Measurements from ENCODE around the gene DNAJC5. TPM values are rescaled to one million over a fixed set of nuclear protein-coding genes. Genes with fewer than 3 reads are reported as not detected.

The DNAJC5 gene
- total and polyA plus RNA-seq, 8 donors = 23.1 to 60.1 (median 38.1) TPM

DNA sequence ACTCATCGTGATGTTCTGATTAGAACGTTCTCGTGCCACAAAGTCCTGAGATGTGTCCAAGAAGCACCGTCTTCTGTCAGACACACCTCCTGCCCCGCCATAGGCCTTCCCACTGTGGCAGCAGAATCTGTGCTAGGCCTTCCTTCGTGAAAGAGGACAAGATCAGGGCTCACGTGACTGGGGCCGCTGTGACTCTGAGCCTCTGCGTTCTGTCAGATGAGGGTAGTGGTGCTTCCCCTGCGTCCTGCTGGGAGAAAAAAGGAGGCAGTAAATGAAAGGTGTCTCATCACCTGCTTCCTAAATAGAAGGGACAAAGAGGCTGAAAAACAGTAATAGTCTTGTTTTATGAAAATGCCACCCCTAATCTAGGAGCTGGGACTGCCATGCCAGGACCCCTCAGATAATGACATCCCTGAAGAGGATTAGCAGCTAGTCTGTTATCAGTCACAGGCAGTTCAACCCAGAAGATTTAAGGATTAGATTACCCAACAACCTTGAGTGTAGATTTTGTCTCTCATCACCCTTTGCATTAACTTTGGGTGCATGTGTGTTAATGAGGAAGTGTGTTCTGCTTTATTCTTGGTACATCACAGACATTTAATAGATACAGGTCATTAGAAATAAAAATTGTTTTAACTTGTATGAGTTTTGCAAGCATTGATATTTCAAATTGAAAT is 4.1 kb downstream of the DNAJC5 start:
- 71 to 83% (median 81%) methylated on average over 10 of the region's 10 CpGs for WGBS, 5 donors
- H3K36me3 ChIP-seq = peaks cover 0 to 7% (median 3%) of the 10 kb centered on the region in 4 donors
- intact Hi-C loops (cut with DNase I; ENCODE audit: low total_unique reads) = no loop called here
- H3K27me3 ChIP-seq = no peaks in the 10 kb centered on the region
- H3K9me3 ChIP-seq = no peaks in the 10 kb centered on the region
- H3K4me1 ChIP-seq = peaks cover 43 to 93% (median 66%) of the 10 kb centered on the region in 4 donors
- TF ChIP-seq, protein P1, sequence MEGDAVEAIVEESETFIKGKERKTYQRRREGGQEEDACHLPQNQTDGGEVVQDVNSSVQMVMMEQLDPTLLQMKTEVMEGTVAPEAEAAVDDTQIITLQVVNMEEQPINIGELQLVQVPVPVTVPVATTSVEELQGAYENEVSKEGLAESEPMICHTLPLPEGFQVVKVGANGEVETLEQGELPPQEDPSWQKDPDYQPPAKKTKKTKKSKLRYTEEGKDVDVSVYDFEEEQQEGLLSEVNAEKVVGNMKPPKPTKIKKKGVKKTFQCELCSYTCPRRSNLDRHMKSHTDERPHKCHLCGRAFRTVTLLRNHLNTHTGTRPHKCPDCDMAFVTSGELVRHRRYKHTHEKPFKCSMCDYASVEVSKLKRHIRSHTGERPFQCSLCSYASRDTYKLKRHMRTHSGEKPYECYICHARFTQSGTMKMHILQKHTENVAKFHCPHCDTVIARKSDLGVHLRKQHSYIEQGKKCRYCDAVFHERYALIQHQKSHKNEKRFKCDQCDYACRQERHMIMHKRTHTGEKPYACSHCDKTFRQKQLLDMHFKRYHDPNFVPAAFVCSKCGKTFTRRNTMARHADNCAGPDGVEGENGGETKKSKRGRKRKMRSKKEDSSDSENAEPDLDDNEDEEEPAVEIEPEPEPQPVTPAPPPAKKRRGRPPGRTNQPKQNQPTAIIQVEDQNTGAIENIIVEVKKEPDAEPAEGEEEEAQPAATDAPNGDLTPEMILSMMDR (IDR thresholded peaks at IDR 0.05) = no peak
- TF ChIP-seq EP300 (IDR thresholded peaks at IDR 0.05) (no peak), POLR2A (IDR thresholded peaks at IDR 0.05) (no peak), POLR2AphosphoS5 (IDR thresholded peaks at IDR 0.05) (no peak)
- peak overlapping the region in 4 of 5 donors; percentile 59 to 95 (median 88) for H3K27ac ChIP-seq
- DNase-seq = no peak
- no peak overlapping the region for H3K4me3 ChIP-seq

GRCh38 chr20:63900413-63900812 is 5.5 kb downstream of the DNAJC5 start:
- TF ChIP-seq POLR2AphosphoS5 (IDR thresholded peaks at IDR 0.05) (no peak), EP300 (IDR thresholded peaks at IDR 0.05) (no peak), POLR2A (IDR thresholded peaks at IDR 0.05) (no peak)
- TF ChIP-seq, protein P1 (IDR thresholded peaks at IDR 0.05) = no peak
- WGBS, 5 donors = 64 to 77% (median 76%) methylated on average over 3 of the region's 3 CpGs
- no peak for DNase-seq
- H3K27me3 ChIP-seq = no peaks in the 10 kb centered on the region
- no peak overlapping the region for H3K4me3 ChIP-seq
- no peaks in the 10 kb centered on the region for H3K9me3 ChIP-seq
- peak overlapping the region in 2 of 5 donors; percentile 36 to 40 for H3K27ac ChIP-seq
- peaks cover 0 to 11% (median 3%) of the 10 kb centered on the region in 4 donors for H3K36me3 ChIP-seq
- peaks cover 44 to 97% (median 67%) of the 10 kb centered on the region in 4 donors for H3K4me1 ChIP-seq
- intact Hi-C loops (cut with DNase I; ENCODE audit: low total_unique reads) = no loop called here

- H3K4me3 ChIP-seq = no peak overlapping the region
- H3K4me1 ChIP-seq = peaks cover 30 to 99% (median 57%) of the 10 kb centered on the region in 4 donors
- TF ChIP-seq POLR2A (IDR thresholded peaks at IDR 0.05) (no peak), POLR2AphosphoS5 (IDR thresholded peaks at IDR 0.05) (no peak), EP300 (IDR thresholded peaks at IDR 0.05) (no peak)
- TF ChIP-seq, protein P1 (IDR thresholded peaks at IDR 0.05) = no peak
- no peaks in the 10 kb centered on the region for H3K9me3 ChIP-seq
- no peak overlapping the region for H3K27ac ChIP-seq
- WGBS, 5 donors = 79 to 90% (median 85%) methylated on average over 11 of the region's 11 CpGs
- H3K36me3 ChIP-seq = peaks cover 0 to 14% (median 3%) of the 10 kb centered on the region in 4 donors
- intact Hi-C loops (cut with DNase I; ENCODE audit: low total_unique reads) = no loop called here
- no peaks in the 10 kb centered on the region for H3K27me3 ChIP-seq
- DNase-seq = no peak
Observed at GRCh38 chr20:63903796-63904561, 9.1 kb downstream of the DNAJC5 start.

DNA sequence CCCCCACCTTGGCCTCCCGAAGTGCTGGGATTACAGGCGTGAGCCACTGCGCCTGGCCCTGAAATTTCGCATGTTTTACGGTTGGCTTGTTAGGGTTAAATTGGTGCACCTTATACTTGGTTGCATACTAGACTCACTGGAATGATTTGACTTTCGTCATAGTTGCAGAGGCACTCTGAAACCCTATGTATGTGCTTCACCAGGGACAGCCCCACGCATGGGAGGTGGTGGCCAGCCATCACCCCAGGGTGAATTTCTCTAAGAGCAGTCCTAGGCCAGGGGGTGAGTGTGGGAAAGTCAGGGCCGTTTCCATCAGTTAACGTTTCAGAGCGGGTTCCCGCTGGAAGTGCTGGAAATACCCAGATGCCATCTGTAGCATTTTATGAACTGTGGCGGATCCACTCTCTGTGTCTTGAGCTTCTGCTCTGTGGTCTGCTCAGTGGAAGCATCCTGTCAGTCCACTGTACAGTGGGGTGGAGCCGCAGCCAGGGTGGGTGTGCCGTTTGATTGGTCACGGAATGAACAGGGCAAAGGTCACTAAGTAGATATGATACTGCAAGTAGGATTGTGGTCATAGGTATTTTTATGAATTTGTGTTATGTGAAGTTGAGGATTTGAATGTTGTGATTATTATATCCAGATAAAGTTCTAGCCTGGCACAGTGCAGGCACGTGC is 13.2 kb downstream of the DNAJC5 start:
- Histone ChIP-seq H3K4me3 (no peak overlapping the region), H3K4me1 (peaks cover 30 to 99% (median 68%) of the 10 kb centered on the region in 4 donors), H3K36me3 (peaks cover 0 to 7% (median 0%) of the 10 kb centered on the region in 4 donors), H3K27me3 (no peaks in the 10 kb centered on the region), H3K27ac (peak overlapping the region in 2 of 5 donors; percentile 22 to 48), H3K9me3 (no peaks in the 10 kb centered on the region)
- WGBS, 5 donors = 51 to 66% (median 58%) methylated on average over 16 of the region's 16 CpGs
- TF ChIP-seq POLR2A (IDR thresholded peaks at IDR 0.05) (no peak), POLR2AphosphoS5 (IDR thresholded peaks at IDR 0.05) (no peak), EP300 (IDR thresholded peaks at IDR 0.05) (no peak)
- TF ChIP-seq, protein P1 (IDR thresholded peaks at IDR 0.05) = no peak
- peak; percentile 53 to 54 for DNase-seq
- intact Hi-C loops (cut with DNase I; ENCODE audit: low total_unique reads) = no loop called here
